ENCODE results near the gene SSTR3. TPM values are rescaled to one million over a fixed set of nuclear protein-coding genes. Genes with fewer than 3 reads are reported as not detected.
A peak's percentile ranks its signal among the peaks of the same experiment; 100 is the strongest.
"Not testable (repeated sequence)": the region's sequence is repeated elsewhere in the genome, so short reads cannot be mapped to it uniquely, and the experiment has no call there.

Gene SSTR3
- total RNA-seq, 1 donor from 2014 or later: not detected

DNA sequence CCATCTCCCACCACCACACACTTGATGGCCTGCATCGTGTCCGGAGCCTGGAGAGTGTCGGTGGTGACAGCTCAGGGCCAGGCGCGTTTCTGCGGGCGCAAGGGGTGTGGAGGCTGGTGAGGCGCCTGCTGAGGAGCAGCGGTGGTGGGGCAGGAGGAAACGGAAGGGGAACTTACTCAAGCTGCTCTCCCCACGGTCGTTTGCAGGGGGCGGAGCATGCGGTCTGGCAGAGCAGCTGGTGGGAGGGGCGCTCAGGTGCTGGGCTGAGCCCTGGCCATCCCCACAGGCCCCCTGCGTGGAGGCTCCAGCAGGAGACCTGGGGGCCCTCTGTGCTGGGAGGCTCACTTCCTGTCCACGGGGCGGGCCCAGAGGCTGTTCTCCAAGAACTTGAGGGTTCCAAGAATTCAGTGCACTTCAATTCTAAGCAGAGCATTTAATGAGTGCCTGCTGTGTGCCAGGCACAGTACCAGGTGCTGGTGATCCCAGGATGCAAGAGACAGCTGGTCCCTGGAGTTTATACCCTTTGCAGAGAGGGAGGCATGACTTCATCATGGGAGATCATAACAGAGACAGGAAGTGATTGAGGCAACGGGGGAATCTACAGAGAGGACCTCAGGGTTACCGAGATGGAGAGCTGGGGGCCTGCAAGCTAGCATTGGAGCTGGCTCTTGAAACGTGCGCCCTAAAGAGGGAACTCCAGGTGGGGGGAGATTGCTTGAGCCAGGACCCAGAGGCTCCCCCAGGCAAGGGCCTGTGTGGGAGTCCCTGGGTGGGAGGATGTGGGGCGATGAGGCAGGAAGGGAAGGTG, 32.0 kb upstream of the SSTR3 start, which contains the start of gene RAC2:
Gene RAC2, minus strand, starts transcription at position 156 of the 808 bp plus-strand sequence. Its CDS starts 121 bp downstream, at position 35.
- intact Hi-C loops (cut with DNase I): no loop called here
- DNase-seq (peak; percentile 86), ATAC-seq (ENCODE audit: poor library complexity) (peak; percentile 77)

DNA sequence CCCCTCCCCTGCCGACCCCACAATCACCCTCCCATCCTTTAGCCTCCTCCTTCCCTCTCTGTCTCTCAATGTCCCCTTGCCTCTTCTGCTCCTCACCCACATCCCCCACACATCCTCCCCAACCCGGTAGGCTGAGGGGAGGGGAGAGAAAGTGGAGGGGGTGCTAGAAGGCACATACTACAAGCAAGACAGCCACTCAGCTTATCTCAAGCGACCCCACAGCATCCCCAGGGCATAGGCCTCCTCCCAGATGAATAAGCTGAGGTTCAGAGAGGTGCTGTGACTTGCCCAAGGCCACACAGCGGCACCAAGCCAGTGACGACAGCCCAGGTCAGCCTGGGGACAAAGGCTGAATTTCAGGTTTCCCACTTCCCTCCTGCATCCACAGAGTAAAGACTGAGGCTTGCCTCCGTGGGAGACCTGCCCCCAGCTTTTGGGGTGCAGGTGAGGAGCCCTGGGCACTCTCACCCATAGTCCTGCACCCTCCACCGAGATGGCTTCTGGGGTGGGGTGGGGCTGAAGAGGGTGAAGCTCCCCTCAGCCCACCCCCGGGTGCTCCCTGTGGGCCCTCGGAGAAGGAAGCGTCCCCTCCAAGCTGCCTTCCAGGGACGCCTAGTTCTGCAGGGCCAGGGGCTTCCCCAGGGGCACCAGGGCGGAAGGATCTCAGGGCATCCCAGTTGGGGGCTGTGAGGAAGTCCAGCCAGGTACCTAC, 31.3 kb upstream of the SSTR3 start:
- intact Hi-C loops (cut with DNase I): no loop called here
- ATAC-seq (ENCODE audit: poor library complexity) (no peak), DNase-seq (no peak)

DNA sequence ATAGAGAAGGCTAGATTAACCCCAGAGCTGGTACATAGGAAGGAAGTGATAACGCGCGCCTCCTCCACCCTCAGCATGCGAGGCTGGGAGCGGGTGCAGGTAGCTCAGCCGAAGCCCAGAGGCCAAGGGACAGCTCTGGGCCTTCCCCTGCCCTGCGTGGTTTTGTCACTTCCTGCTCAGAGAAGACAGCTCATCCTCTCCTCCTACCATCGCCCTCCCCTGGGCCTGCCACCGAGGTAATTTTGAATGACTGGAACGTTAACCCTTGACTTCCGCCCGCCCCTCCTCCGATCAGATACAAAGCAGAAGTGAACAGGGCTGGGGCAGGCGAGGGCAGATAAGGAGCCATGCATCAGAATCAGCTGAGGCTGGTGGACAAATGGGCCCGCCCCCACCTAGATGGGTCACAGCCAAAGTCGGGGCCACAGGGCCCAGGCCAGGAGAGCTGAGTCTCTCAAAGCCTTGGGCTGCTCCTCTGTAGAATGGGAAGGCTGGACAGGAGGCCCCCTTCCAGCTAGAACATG, 30.2 kb upstream of the SSTR3 start:
- DNase-seq: peak; percentile 82
- peak; percentile 55 for ATAC-seq (ENCODE audit: poor library complexity)
- intact Hi-C loops (cut with DNase I): no loop called here

DNA sequence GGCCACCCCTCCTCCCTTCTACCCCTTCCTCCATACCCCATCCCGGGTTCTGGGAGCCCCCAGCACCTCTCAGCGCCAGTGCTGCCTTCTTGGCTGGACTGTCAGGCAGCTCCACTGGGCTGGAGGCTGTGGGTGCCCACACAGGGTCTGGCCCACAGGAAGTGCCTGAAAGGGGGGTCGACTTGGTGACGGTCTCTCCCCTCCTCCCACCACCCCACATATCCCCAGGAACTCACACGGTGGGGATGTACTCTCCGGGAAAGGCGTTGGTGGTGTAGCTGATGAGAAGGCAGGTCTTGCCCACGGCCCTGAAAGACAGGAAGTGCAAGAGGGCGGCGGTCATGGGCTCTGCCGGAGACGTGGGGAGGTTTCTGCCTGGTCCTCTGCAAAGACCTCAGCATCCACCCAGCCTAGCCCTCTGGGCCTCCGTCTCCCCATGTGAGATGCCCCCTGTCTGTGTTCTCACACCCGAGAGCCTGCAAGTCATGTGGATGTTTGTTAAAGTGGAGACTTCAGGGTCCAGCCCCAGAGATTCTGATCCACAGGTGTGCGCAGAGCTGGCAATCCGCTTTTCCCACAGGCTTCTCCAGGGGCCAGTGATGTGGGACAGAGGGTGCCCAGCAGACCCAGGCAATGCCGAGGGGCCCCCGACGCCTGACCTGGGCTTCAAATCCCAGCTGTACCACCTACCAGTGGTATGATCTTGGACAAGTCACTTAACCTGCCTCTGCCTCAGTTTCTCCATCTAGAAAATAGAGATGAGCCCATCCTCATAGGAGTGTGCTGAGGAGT, 29.3 kb upstream of the SSTR3 start:
- no peak for ATAC-seq (ENCODE audit: poor library complexity)

DNA sequence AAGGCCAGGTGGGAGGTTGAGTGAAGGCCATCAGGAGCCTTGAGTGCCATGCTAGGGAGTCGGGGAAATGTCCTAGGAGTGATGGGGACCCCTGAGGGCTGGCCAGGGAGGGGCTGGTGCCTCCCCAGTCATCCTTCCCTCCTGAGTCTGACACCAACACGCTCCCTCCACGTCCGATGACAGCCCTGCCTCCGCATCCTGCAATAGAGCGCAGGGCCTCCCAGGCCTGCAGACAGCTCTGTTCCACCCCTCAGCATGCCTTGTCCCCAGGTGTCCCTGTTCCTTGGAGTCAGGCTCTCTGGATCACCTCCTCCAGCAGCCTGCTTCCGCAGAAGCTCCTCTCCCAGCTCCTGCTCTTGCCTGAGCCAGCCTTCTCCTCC, 28.7 kb upstream of the SSTR3 start:
- no peak for ATAC-seq (ENCODE audit: poor library complexity)
- DNase-seq: no peak
- intact Hi-C loops (cut with DNase I): no loop called here

More for the DNA sequence above, 29.3 kb upstream of the SSTR3 start:
- DNase-seq: no peak
- intact Hi-C loops (cut with DNase I): no loop called here

DNA sequence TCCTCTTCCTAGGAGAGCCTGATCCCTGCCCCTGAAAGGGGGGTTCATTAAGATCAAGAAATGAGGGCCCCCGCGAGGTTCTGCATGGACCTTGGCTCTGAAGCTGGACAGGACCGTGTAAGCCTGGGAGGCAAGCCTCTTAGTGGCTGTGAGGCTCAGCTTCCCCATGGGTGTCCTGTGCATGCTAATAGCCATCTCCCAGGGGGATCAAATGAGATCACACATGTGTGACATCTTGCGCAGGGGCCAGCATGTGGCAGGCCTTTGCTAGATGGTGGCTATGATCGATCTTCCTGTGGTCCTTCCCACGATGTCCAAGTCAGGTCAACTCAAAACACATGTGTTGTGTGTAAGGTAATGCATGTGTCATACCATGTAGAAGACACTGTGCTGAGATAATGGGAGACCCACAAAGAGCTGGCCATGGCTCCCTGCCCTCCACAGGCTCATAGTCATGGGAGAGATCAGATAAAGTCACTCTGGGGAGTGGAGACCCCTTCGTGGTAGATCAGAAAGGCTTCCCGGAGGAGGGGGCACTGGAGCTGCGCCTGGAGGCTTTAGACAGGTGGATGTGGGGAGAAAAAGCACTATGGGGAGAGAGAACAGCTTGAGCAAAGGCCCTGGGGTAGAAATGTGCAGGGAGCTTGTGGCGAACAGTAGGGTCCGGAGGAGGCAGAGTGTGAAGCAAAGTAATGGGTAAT, 28.1 kb upstream of the SSTR3 start:
- intact Hi-C loops (cut with DNase I): no loop called here
- DNase-seq (no peak), ATAC-seq (ENCODE audit: poor library complexity) (no peak)

DNA sequence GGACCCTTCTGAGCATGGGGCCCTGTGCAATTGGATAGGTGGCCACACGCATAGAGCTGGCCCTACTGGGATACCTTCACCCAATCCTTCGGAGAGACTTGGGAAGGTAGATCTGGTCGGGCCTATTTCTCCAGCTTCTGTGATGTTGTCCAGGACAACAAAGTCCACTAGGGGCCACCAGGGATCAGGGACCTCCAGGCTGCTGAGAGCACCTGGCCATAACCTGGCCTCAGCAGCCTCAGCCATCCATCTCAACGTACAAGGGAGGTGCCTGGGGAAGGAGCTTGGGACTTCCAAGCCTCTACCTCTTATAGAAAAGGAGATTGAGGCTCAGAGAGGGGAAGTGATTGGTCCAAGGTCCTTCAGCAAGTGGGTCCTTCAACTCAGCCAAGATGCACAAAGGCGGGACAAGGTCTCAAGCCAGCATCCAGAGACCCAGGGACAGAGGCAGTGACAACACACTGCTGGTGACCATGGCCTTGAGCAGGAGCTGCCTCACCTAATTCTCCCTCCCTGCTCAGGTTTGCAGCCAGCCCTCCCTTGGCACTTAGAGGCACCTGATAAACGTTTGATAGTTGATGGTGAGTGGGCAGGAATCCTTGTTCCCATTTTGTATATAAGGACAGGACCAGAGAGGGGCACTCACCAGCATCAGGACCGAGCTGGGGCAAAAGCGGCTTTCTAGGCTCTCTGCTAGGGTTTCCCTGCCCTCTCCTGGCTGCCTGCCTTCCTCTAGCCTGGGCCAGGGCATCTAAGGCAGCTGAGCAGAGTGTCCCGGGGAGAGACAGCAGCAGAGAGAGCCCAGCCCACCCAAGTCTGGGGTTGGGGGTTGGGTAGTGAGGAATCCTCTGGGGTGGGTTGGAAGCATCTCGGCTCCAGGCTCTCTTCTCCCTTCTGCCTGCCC, 27.3 kb upstream of the SSTR3 start:
- no peak for ATAC-seq (ENCODE audit: poor library complexity)
- no peak for DNase-seq
- intact Hi-C loops (cut with DNase I): no loop called here

DNA sequence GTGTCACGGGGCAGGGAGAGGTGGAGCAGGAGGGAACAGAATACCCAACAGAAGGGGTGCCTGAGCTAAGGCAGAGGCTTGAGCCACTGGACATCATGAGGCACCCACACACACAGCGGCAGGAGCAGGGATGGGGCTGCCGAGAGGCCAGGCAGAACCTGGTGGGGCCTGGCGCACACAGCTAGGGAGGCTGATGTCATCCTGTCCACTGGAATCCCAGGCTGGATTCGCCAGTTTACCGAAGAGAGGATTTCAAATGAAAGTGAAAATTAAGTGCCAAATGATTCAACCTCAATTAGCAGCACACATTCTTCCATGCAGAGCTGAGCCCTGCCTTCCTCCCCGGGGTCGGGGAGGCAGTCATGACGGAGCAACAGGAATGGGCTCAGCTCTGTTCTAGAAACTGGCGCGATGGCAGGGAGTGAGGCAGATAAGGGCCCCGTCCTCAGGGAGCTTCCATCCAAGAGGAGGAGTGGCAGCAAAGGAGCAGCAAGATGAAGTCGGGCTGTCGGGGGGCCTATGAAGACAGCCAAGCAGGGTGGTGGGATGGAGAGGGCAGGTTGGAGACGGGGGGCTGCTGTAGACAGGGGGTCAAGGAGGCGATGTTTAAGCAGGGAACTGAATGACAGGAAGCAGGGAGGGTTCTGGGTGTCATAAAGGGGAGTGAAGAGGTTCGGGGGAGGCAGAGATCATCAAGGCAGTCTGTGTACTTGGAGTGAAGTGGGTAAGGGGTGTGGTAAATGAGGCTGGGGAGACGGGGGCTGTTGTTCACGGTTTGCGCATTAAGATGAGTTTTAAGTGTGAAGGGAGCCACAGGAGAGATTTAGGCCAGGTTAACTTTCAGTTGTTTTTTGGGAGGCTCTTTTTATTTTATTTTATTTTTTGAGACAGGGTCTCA, 25.3 kb upstream of the SSTR3 start:
- ATAC-seq (ENCODE audit: poor library complexity) (no peak), DNase-seq (no peak)
- intact Hi-C loops (cut with DNase I): no loop called here

DNA sequence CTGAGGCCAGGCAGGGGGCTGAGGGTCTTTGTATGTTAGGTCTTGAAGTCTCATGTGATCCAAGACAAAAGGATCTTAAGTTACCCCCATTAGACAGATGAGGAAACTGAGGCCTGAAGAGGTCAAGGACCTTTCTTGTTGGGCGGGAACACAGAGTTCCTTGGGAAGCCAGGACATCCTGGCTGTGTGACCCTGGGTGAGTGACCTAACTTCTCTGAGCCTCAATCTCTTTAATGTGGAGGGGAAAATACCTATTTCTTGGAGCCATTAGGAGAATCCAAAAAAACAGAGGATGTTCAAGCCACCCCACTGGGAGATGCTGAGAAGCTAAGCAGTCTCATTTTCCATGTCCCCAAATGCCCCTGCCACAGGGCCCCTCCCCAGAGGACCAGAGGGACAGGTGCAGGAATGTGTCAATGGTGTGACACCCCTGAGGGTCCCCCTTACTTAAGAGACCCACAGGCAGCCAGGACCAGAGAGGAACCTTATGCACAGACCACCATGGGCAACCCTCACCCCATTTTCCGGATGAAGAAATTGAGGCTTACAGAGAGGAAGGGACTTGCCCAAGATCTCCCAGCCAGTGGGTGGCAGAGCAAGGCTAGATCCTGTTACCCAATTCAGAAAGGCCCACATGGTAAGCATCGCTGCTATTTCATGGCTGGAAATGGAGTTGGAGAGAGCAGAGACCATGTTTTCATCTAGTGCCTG, 23.8 kb upstream of the SSTR3 start:
- no peak for DNase-seq
- intact Hi-C loops (cut with DNase I): no loop called here
- no peak for ATAC-seq (ENCODE audit: poor library complexity)

DNA sequence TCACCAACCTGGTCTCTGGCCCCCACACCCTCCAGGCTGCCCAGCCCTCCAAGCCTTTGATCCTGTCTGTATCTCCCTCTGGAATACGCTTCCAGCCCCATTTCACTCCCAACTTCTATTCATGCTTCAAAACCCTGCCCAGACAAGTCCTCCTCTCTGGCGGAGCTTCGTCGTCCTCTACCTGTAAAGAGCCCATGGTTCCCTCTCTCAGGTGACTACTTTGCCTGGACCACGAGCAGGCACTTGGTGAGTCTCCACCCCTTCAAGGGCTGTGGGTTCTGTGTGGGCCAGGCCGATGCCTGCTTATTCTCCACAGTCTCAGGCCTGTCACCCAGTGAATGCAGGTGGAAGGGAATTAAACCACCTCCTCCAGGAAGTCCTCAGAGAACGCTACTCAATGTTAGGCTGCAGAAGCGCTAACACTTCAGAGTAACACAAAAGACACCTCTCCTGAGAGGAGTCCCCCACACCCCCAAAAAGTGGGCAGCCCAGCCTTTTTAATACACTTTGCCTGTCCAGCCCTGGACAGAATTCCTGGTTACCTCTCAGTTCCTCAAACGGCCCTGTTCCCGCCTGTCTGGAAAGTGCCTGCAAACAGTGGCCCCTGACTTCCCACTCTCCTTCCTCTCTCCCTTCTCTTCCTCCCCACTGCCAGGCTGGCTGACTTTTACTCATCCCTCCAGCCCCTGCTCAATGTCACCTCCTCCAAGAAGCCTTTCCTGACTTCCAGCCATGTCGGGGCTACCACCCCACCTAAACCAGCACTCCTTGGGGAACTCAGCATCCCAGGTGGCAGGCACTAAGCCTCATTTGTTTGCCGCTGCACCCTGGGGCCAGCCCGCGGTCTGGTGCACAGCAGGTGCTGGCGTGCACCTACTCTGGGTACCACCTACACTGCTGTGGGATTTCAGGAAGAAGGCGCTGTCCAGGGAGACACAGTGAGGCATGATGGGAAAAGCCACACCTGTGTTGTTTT, 22.7 kb upstream of the SSTR3 start:
- intact Hi-C loops (cut with DNase I): no loop called here
- DNase-seq: no peak
- ATAC-seq (ENCODE audit: poor library complexity): no peak

DNA sequence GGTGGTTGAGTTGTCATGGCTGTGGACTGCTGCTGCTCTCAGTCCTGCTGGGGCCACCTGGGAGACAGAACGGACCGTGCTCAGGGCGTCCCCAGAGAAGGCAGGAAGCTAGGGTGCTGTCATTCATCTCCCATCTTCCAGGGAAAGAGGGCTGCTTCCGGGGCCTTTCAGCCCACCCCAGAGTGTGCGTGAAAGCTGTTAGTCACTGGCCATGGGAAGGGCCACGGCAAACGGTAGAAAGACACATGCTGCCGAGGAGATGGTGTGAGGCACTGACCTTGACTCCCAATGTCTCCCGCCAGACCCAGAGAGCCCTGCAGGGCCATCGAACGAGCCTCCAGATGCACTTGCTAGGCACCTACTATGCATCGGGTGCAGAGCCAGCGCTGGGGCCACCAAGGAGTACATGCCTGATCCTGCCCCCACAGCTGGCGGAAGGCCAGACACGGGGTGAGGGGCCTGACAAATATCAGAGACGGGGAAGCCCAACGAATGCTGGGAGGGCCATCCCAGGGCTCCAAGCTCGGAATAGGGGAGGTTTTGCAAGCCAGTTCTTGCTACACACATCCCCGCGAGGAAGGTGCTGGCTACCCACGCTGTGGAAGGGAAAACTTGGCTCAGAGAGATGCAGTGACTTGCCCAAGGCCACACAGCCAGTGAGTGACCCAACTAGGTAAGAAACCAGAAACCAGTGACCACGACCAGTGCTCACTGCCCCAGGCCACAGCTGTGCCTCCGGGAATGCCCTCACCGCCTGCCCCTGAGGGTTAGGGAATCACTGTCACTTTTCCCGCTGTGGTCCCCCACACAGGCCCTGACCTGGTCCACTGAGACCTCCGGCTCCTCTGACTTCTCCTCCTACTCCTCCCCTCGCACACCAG, 21.7 kb upstream of the SSTR3 start:
- DNase-seq (no peak), ATAC-seq (ENCODE audit: poor library complexity) (no peak)
- intact Hi-C loops (cut with DNase I): no loop called here

DNA sequence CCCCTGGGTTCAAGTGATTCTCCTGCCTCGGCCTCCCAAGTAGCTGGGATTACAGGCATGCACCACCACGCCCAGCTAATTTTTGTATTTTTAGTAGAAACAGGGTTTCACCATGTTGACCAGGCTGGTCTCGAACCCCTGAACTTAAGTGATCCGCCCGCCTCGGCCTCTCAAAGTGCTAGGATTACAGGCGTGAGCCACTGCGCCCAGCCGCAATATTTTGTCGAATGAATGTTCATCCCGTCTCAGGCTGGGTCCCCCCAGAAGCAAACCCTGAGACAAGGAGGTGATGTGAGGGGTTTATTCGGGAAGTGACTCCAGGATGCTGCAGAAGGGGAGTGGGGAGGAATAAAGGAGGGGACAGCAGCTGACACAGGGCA, 21.1 kb upstream of the SSTR3 start:
- DNase-seq; intact Hi-C loops (cut with DNase I); ATAC-seq (ENCODE audit: poor library complexity): not testable (repeated sequence)

DNA sequence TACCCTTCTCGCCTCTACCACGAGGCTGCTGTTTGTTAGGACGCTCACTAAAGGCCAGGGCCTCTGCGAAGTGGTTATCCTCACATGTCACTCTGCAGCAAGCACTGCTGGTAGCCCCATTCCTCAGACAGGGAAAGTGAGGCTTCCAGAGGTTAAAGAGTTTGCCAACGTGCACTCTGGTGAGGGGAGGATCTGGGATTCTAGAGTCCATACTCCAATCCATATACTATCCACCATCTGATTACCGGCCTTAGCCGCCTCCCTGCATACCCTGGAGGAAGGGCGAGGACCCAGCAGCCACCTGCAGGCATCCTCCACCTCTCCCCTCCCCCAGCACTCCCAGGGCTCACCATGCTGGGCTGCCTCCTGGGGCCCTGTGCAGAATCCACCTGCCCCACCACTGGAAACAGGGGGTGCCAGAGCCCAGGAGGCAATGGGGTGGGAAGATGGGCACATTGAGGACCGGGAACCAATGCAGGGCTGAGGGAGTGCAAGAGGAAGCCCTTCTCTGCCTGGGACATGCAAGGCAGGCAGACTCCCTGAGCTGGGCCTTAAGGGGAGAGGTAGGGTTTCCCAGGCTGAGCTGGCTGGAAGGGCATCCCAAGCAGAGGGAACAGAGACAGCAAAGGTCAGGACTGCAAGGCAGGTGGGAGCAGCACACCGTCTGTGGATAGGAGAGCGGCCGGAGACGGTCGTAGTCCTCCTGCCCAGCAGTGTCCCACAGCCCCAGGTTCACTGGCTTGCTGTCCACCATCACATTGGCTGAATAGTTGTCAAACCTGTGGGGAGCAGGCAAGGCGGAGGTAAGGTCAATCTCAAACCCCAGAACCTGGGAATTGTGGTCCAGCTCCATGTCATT, 20.1 kb upstream of the SSTR3 start:
- ATAC-seq (ENCODE audit: poor library complexity): no peak
- intact Hi-C loops (cut with DNase I): no loop called here

More for the DNA sequence above, 20.1 kb upstream of the SSTR3 start:
- no peak for DNase-seq

All from Right ventricle myocardium superior (tissue), 1 donor.